Measurements from ENCODE around the gene DYRK1B.
"Not testable (repeated sequence)": the region's sequence is repeated elsewhere in the genome, so short reads cannot be mapped to it uniquely, and the experiment has no call there.

Gene DYRK1B

DNA sequence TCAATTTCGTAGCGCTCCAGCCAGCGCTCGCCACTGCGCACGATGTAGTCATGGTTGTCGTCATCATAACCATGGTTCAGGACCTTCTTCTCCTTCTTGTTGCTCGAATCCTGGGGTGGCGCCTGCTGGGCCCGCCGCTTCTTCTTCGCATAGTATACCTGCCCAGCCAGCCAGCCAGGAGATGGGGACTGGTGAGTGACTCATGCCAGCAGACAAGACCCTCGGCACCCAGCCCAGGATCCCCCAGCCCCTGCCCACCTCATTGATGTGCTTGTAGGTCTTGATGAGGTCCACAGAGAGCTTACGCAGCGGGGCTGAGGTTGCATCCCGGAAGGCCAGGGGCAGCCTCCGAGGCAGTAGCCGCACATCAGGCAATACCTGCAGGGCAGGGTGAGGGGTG is 3.6 kb downstream of the DYRK1B start:
- DNase-seq (ENCODE audit: low spot score) = no peak

DNA sequence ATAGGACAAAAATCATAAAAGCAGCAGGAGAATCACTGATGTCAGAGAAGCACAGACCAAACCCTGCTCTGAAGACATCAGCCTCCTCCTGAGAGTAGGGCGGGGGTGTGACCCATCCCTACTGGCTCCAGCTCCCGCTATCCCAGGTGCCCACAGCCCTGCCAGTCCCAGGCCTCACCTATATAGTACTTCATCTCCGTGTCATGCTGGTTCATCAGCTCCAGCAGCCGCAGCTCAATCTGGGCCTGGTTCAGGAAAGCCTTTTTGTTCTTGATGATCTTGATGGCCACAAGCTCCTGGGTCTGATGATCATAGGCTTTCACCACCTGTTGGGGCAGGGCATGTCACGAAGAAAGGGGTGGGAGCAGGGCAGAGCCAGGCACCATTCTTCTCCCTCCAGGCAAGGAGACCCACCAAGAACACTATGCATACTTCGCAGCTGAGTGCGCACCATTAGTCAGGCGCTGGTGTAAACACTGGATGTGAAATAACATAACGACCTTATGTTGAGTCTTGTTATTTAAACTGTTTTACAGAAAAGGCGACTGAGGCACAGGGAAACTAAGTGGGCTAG is 4.2 kb downstream of the DYRK1B start:
- DNase-seq (ENCODE audit: low spot score) = no peak

DNA sequence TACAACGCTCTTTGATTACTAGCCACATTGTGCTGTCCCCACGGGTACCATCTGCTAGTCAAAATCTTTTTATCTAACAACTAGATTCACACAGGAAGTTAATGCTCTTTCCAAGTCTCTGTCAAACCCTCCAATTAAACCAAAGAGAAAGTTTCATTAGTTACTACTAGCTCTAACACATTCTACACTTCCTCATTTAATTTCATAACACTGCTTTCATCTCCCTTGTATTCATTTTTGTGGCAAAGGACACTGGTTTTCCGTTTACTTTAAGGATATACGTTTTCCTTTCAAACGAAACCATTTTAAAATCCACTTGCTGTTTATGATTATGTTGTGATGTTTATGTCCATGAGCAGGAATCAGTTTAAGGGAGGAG is 5.3 kb downstream of the DYRK1B start:
- DNase-seq (ENCODE audit: low spot score) = no peak

DNA sequence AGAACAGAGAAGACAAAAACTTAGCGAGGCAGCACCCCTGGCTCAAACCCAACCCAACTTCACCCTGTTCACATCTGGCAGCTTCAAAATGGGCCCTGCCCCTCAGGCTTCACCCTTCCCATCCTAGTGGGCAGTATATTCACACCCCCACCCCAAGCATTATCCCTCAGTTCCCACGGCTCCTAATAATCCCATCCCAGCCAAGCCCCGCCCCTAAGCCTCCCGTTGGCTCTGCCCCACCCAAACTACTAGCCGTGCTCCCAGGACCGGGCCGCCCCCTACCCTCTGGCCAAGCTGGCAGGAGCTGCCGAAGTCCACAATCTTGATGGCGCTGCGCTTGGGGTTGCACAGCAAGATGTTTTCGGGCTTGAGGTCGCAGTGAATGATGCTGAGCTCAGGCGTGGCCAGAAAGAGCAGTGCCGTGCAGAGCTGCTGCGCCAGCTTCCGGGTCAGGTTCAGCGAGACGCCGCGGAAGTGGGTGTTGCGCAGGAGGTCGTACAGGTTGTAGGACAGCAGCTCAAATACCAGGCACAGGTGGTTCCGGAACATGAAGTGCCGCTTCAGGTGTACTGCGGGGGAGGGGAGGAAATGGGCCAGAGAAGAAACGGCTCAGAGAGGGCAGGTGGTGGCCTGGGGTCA is 5.8 kb downstream of the DYRK1B start:
- peak; percentile 42 for DNase-seq (ENCODE audit: low spot score)

DNA sequence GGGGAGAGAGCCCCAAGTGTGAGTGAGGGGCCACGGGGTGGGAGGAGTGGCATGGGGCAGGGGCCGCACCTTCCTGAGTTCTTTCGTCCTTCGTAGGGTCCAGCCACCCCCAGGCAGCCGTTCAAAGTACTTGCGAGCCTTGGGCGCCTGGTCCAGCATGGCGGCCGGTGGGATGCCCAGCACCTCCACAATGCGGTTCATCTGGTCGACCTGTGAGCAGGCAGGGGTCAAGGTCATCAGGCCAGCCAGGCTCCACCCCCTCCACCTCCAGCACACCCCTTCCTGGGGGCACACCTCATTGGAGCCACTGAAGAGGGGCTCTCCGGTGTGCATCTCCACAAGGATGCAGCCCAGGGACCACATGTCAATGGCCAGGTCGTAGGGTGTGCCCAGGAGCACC is 6.7 kb downstream of the DYRK1B start:
- DNase-seq (ENCODE audit: low spot score) = no peak

DNA sequence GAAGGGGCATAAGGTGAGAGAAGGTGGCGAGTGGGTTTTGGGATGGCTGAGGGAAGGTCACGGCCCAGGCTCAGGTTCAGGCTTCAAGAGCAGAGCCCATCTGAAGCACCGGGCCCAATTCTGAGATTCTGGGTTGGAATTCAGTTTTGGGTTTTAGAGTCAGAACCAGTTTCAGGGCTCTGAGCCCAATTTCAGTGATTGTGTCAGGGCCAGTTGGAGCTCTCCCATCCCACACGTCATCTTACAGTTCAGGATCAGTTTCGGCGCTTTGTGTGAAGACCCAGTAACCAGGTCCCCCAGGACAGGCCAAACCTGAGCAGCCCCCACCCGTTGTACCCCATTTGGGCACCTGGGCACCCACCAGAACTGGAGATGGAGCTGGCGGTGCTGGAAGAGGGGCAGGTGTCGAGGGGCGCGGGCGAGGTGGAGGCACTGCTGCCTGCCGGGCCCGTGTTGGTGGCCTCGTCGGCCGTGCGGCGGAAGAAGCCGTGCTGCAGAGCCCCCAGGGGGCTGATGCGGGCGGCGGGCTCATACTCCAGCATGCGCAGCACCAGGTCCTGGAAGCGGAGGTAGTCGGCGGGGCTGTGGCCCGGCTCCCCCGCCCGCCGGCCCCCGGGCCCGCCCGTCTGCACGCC is 7.5 kb downstream of the DYRK1B start:
- DNase-seq (ENCODE audit: low spot score) = no peak

GRCh38 chr19:39825531-39826076 is 8.4 kb downstream of the DYRK1B start:
- DNase-seq (ENCODE audit: low spot score) = no peak

GRCh38 chr19:39825093-39825463 is 8.9 kb downstream of the DYRK1B start:
- no peak for DNase-seq (ENCODE audit: low spot score)

DNA sequence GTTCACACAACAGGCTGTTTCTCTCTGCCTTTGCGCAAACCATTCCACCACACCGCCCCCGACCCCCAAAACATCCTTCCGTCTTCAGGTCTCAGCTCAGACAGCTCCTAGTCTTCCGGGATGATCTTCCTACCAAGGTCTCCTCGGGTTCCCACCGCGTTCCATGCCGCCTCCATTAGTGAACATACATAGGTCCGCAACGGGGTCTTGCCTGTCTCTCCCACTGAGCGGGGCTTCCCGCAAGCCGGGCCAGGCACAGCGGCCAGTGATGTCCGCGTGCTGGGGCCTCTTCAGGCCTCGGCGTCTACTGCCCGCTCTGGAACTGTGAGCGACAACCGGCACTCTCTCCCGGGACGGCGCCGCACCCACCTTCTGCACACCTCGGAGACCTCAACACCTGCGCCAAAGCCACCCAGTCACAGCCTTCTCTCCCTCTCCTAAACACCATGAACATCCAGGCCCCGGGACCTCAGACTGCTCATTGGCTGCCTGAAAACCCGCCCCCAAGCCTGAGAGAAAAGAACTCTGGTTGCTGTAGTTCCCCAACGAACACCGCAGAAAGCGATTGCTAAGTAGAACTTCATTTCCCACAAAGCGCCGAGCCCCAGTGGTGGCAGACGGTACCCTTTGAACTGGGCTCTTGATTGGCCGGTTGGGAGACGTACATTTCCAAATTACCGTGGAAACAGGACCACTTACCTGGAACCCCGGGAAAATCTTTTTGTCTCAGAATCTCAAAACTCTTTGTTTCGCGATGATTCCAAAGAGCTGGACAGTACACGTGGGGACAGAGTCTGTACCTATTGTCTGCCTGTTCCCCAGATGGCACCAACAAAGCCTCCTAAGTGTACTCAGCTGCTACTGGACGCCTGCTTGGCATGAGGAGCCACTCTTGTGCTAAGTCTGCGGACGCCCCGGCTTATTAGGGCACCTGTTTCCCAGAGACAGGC is 9.5 kb downstream of the DYRK1B start:
- peak; percentile 97 for DNase-seq (ENCODE audit: low spot score)

DNA sequence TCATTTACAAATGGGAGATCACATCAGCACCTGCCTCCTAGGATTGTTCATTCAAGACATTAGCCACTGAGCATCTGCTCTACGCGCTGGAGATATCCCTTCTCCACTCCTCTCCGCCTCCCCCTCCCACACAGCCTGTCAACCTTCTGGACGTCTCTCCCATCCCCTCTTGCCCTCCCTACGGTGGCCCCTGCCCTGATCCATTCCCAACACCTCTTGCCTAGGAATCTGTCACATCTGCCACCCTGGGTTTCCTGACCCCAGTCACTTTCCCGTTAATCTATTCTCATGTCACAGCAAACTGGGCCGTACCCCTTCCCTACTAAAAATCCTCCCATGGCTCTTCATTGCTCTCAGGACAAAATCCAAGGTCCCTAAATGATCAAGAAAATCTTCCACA is 10.3 kb downstream of the DYRK1B start:
- DNase-seq (ENCODE audit: low spot score) = no peak

DNA sequence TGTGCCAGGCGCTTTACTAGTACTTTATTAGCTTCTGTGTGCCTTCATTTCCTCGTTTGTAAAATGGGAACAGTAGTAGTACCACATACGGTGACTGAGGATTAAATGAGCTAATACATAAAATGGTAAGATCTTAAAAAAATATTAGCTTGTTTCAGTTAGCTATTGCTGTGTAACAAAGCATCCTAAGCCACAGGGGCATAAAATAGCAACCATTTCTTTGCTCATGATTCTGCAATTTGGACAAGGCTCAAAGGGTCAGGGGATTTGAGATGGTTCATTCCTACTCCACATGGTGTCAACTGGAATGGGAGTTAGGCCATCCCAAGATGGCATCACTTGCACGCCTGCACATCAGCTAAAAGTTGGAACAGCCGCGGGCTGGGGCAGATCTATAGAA is 13.3 kb downstream of the DYRK1B start:
- no peak for DNase-seq (ENCODE audit: low spot score)

DNA sequence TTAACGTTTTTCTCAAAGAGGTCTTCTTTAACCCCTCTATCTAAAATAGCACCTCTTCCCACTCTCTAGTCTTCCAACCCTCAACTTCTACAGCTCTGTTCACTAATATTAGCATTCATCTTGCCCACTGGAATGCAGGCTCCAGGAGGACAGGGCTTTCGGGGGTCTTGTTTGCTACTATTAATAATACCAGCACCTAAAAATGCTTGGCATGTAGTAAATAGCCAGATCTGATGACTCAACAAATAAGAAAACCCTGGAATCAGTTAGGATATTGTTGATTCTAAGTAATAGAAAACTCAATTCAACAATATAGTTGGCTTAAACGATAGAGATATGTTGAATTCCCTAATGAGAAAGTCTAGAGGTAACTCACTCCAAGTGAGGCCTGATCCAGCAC is 14.2 kb downstream of the DYRK1B start:
- DNase-seq (ENCODE audit: low spot score) = no peak

- DNase-seq (ENCODE audit: low spot score) = no peak
Measured at GRCh38 chr19:39818626-39819097, 15.3 kb downstream of the DYRK1B start.

GRCh38 chr19:39817888-39818561 is 15.9 kb downstream of the DYRK1B start:
- no peak for DNase-seq (ENCODE audit: low spot score)

DNA sequence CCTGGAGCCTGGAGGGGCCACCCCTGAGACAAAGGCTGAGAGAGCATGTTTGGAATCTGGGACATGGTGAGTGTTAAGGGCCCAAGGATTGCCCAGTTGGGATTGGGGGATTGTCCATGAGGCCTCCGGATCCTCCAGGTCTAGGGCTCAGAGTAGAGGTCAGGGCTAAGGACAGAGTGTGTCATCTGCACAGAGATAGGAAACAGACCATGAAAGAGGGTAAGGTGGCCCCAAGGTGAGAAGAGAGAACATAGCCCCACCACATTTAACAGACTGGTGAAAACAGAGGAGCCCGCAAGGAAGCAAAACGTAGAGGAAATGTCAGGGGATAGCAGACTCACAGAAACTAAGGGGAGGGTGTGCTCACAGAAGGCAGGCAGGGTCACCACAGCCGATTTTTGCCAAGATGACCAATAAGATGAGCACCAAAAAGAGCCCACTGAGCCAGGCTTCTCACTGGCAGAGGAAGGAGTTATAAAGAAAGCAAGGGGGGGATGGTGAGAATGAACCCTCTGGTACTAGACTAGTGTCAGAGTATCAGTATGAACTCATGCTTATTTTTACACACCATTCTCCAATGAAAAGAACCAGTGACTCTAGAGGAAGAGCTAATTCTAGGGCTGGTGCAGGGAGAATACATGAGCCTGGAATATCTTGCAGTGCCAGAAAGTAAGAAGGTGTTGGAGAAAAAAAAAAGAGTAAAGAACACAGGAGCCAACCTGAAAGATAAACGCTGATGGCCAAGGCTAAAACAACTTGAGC is 17.5 kb downstream of the DYRK1B start:
- DNase-seq (ENCODE audit: low spot score) = no peak

DNA sequence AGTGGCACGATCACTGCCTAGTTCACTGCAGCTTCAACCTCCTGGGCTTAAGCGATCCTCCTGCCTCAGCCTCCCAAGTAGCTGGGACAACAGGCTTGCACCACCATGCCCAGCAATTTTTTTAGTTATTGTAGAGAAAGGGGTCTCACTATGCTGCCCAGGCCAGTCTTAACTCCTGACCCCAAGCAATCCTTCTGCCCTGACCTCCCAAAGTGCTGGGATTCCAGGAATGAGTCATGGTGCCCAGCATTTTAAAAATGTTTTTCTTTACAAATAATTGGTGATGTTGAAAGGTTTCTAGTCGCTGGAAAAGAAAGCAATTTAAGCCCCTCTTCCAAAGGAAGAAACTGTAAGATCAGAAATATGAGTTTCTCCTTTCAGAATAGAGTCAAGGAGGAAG is 19.4 kb downstream of the DYRK1B start:
- DNase-seq (ENCODE audit: low spot score) = no peak

DNA sequence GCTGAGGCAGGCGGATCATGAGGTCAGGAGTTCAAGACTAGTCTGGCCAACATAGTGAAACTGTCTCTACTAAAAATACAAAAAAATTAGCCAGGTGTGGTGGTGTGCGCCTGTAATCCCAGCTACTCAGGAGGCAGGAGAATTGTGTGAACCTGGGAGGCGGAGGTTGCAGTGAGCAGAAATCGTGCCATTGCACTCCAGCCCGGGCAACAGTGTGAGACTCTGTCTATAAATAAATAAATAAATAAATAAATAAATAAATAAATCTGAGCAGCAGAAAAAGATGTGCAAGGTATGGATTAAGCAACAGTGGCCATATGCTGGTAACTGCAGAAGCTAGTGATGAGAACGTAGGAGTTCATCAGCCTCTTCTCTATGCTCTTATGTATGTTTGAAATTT is 19.9 kb downstream of the DYRK1B start:
- not testable (repeated sequence) for DNase-seq (ENCODE audit: low spot score)

- no peak for DNase-seq (ENCODE audit: low spot score)
Measured at GRCh38 chr19:39813264-39813993, 20.5 kb downstream of the DYRK1B start.

- no peak for DNase-seq (ENCODE audit: low spot score)
Measured at GRCh38 chr19:39811064-39811463, 22.9 kb downstream of the DYRK1B start.

GRCh38 chr19:39810424-39810823 is 23.5 kb downstream of the DYRK1B start:
- DNase-seq (ENCODE audit: low spot score) = no peak
